ENCODE data around the gene SLAMF1.

DNA sequence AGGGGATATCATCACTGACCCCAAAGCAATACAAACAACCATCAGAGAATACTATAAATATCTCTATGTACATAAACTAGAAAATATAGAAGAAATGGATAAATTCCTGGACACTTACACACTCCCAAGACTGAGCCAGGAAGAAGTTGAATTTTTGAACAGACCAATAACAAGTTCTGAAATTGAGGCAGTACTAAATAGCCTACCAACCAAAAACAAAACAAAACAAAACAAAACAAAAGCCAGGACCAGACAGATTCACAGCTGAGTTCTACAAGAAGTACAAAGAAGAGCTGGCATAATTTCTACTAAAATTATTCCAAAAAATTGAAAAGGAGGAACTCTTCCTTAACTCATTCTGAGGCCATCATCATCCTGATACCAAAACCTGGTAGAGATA, 86.0 kb downstream of the SLAMF1 start:
- TF ChIP-seq SPI1 (IDR thresholded peaks at IDR 0.05; ENCODE audit: borderline replicate concordance, low read depth, low read length) (no peak), JUNB (CRISPR knock-in tag; conservative IDR thresholded peaks at IDR 0.05) (no peak), ATF1 (CRISPR knock-in tag; IDR thresholded peaks at IDR 0.05) (no peak), ATF1 (tag; IDR thresholded peaks at IDR 0.05) (no peak), ZNF175 (CRISPR knock-in tag; IDR thresholded peaks at IDR 0.05; ENCODE audit: low read depth) (no peak), SIN3A (IDR thresholded peaks at IDR 0.05; ENCODE audit: borderline replicate concordance in 2 of 2, control insufficient read depth in 1 of 2, low read depth in 2 of 2, low read length in 2 of 2) (no peak), ZNF24 (IDR thresholded peaks at IDR 0.05) (no peak), NR2C2 (CRISPR knock-in tag; IDR thresholded peaks at IDR 0.05) (no peak), NR2C2 (tag; IDR thresholded peaks at IDR 0.05) (no peak), KDM4B (IDR thresholded peaks at IDR 0.05; ENCODE audit: borderline replicate concordance in 2 of 2, low read depth in 1 of 2) (no peak), KLF1 (tag; IDR thresholded peaks at IDR 0.05) (no peak)
- TF ChIP-seq, protein P1, sequence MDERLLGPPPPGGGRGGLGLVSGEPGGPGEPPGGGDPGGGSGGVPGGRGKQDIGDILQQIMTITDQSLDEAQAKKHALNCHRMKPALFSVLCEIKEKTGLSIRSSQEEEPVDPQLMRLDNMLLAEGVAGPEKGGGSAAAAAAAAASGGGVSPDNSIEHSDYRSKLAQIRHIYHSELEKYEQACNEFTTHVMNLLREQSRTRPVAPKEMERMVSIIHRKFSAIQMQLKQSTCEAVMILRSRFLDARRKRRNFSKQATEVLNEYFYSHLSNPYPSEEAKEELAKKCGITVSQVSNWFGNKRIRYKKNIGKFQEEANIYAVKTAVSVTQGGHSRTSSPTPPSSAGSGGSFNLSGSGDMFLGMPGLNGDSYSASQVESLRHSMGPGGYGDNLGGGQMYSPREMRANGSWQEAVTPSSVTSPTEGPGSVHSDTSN (CRISPR knock-in tag; IDR thresholded peaks at IDR 0.05; ENCODE audit: low read depth), result no peak
- TF ChIP-seq, protein P1 (tag; conservative IDR thresholded peaks at IDR 0.05; ENCODE audit: low read depth), result no peak
